Effector memory CD8-positive, alpha-beta T cell (primary cell): Measurements from ENCODE around the gene PRSS50.
A peak's percentile ranks its signal among the peaks of the same experiment; 100 is the strongest.

Experiments used
- ATAC-seq: fragments of 150-1000 bp; cut with Tn5 transposase; replicated peaks from 2 replicates; pipeline ENCODE4 v1.10.0; 2021; ENCODE audit warnings: mild to moderate bottlenecking, moderate library complexity
- DNase-seq, 3 experiments: peaks; one replicate each; pipeline ENCODE4 v3.0.0; 2021
- H3K27ac Mint-ChIP-seq, 2 donors: one replicate each; pipeline ENCODE4 v1.8.0; 2022; ENCODE audit warnings: mild to moderate bottlenecking in 2 of 2, mixed read lengths in 2 of 2, moderate library complexity in 2 of 2
- H3K27me3 Mint-ChIP-seq, 2 donors: one replicate each; pipeline ENCODE4 v1.8.0; 2022; ENCODE audit warnings: mixed read lengths in 2 of 2
- H3K36me3 Mint-ChIP-seq: one replicate; pipeline ENCODE4 v1.8.0; 2022; ENCODE audit warnings: mild to moderate bottlenecking, moderate library complexity, mixed read lengths; ENCODE audit not compliant: insufficient read depth
- H3K4me1 Mint-ChIP-seq, 2 donors: one replicate each; pipeline ENCODE4 v1.8.0; 2022; ENCODE audit warnings: low read depth in 2 of 2, mixed read lengths in 2 of 2
- H3K4me3 Mint-ChIP-seq, 2 donors: one replicate each; pipeline ENCODE4 v1.8.0; 2022; ENCODE audit warnings: mild to moderate bottlenecking in 2 of 2, mixed read lengths in 2 of 2, moderate library complexity in 2 of 2
- H3K9me3 Mint-ChIP-seq, 2 donors: one replicate each; pipeline ENCODE4 v1.8.0; 2022; ENCODE audit warnings: mixed read lengths in 2 of 2

The PRSS50 gene

GRCh38 chr3:46699676-46700523 is 17.8 kb downstream of the PRSS50 start:
- Mint-ChIP-seq H3K9me3 (no peaks in the 10 kb centered on the region), H3K27ac (no peak overlapping the region), H3K4me3 (no peak overlapping the region), H3K27me3 (peaks cover 13 to 16% of the 10 kb centered on the region in 2 donors), H3K4me1 (peaks cover 12 to 18% of the 10 kb centered on the region in 2 donors), H3K36me3 (no peaks in the 10 kb centered on the region)
- DNase-seq = no peak
- ATAC-seq = no peak

- Mint-ChIP-seq H3K9me3 (no peaks in the 10 kb centered on the region), H3K27ac (peak overlapping the region; percentile 84 to 85), H3K4me1 (peaks cover 22 to 32% of the 10 kb centered on the region in 2 donors), H3K36me3 (no peaks in the 10 kb centered on the region), H3K27me3 (peaks cover 5 to 18% of the 10 kb centered on the region in 2 donors), H3K4me3 (peak overlapping the region; percentile 78)
- ATAC-seq (no peak), DNase-seq (no peak)
These were observed 21.4 kb downstream of the PRSS50 start for GRCh38 chr3:46695962-46696894.

GRCh38 chr3:46695177-46695961 is 22.3 kb downstream of the PRSS50 start:
- H3K4me3 Mint-ChIP-seq = peak overlapping the region; percentile 78
- DNase-seq = peak; percentile 13 to 45 (median 22)

GRCh38 chr3:46694520-46694919 is 23.1 kb downstream of the PRSS50 start:
- Mint-ChIP-seq H3K4me1 (peaks cover 22 to 32% of the 10 kb centered on the region in 2 donors), H3K36me3 (no peaks in the 10 kb centered on the region), H3K9me3 (no peaks in the 10 kb centered on the region), H3K27ac (peak overlapping the region in 1 of 2 donors; percentile 85), H3K4me3 (peak overlapping the region; percentile 78), H3K27me3 (peaks cover 5 to 18% of the 10 kb centered on the region in 2 donors)
- ATAC-seq = no peak
- no peak for DNase-seq

More at GRCh38 chr3:46695177-46695961, 22.3 kb downstream of the PRSS50 start:
- peaks cover 22 to 32% of the 10 kb centered on the region in 2 donors for H3K4me1 Mint-ChIP-seq
- no peaks in the 10 kb centered on the region for H3K36me3 Mint-ChIP-seq
- H3K27me3 Mint-ChIP-seq = peaks cover 5 to 18% of the 10 kb centered on the region in 2 donors
- peak overlapping the region; percentile 84 to 85 for H3K27ac Mint-ChIP-seq
- no peaks in the 10 kb centered on the region for H3K9me3 Mint-ChIP-seq
- ATAC-seq = peak; percentile 11

- Mint-ChIP-seq H3K27me3 (peaks cover 5 to 18% of the 10 kb centered on the region in 2 donors), H3K36me3 (no peaks in the 10 kb centered on the region), H3K4me3 (peak overlapping the region; percentile 78), H3K9me3 (no peaks in the 10 kb centered on the region), H3K27ac (no peak overlapping the region), H3K4me1 (peaks cover 22 to 32% of the 10 kb centered on the region in 2 donors)
- DNase-seq = peak in 2 of 3 experiments; percentile 41 to 46
- peak; percentile 67 for ATAC-seq
These were observed 23.8 kb downstream of the PRSS50 start for GRCh38 chr3:46693892-46694226.

- Mint-ChIP-seq H3K36me3 (no peaks in the 10 kb centered on the region), H3K4me3 (peak within 1 kb of the TSS; percentile 78), H3K4me1 (peaks cover 22 to 32% of the 10 kb centered on the region in 2 donors), H3K9me3 (no peaks in the 10 kb centered on the region), H3K27me3 (peaks cover 5 to 18% of the 10 kb centered on the region in 2 donors), H3K27ac (peak within 1 kb of the TSS in 1 of 2 donors; percentile 85)
- DNase-seq (peak; percentile 46 to 57 (median 55)), ATAC-seq (peak; percentile 79)
These were observed 24.4 kb downstream of the PRSS50 start, which contains the start of gene ALS2CL for GRCh38 chr3:46693038-46693891. Gene ALS2CL (minus strand): TSS chr3:46693679. CDS start chr3:46689440, 4,239 bp downstream.

- DNase-seq (no peak), ATAC-seq (no peak)
- Mint-ChIP-seq H3K4me1 (peaks cover 22 to 31% of the 10 kb centered on the region in 2 donors), H3K4me3 (peak overlapping the region; percentile 78), H3K9me3 (no peaks in the 10 kb centered on the region), H3K27ac (peak overlapping the region in 1 of 2 donors; percentile 63), H3K36me3 (no peaks in the 10 kb centered on the region), H3K27me3 (peaks cover 5 to 18% of the 10 kb centered on the region in 2 donors)
These were observed 25.1 kb downstream of the PRSS50 start for GRCh38 chr3:46692566-46692990.

- Mint-ChIP-seq H3K27me3 (peaks cover 5 to 22% of the 10 kb centered on the region in 2 donors), H3K27ac (peak overlapping the region in 1 of 2 donors; percentile 45), H3K9me3 (no peaks in the 10 kb centered on the region), H3K4me3 (no peak overlapping the region), H3K36me3 (no peaks in the 10 kb centered on the region), H3K4me1 (peaks cover 18 to 23% of the 10 kb centered on the region in 2 donors)
- no peak for ATAC-seq
- no peak for DNase-seq
These were observed 26.9 kb downstream of the PRSS50 start for GRCh38 chr3:46690798-46691197.

- Mint-ChIP-seq H3K36me3 (no peaks in the 10 kb centered on the region), H3K4me3 (no peak overlapping the region), H3K27ac (no peak overlapping the region), H3K9me3 (no peaks in the 10 kb centered on the region), H3K4me1 (no peaks in the 10 kb centered on the region), H3K27me3 (peaks cover 0 to 9% of the 10 kb centered on the region in 2 donors)
- no peak for ATAC-seq
- no peak for DNase-seq
These were observed 32.2 kb downstream of the PRSS50 start for GRCh38 chr3:46685446-46685845.

- Mint-ChIP-seq H3K27me3 (peaks cover 0 to 15% of the 10 kb centered on the region in 2 donors), H3K4me3 (no peak overlapping the region), H3K9me3 (no peaks in the 10 kb centered on the region), H3K27ac (no peak overlapping the region), H3K36me3 (no peaks in the 10 kb centered on the region), H3K4me1 (no peaks in the 10 kb centered on the region)
- no peak for ATAC-seq
- DNase-seq = no peak
These were observed 32.8 kb downstream of the PRSS50 start for GRCh38 chr3:46684891-46685290.

- no peaks in the 10 kb centered on the region for H3K9me3 Mint-ChIP-seq
- H3K36me3 Mint-ChIP-seq = no peaks in the 10 kb centered on the region
- no peak overlapping the region for H3K27ac Mint-ChIP-seq
- H3K27me3 Mint-ChIP-seq = peaks cover 0 to 19% of the 10 kb centered on the region in 2 donors
- no peak for DNase-seq
- no peak overlapping the region for H3K4me3 Mint-ChIP-seq
- H3K4me1 Mint-ChIP-seq = no peaks in the 10 kb centered on the region
- ATAC-seq = no peak
These were observed 34.7 kb downstream of the PRSS50 start for GRCh38 chr3:46682974-46683373.
